ENCODE results near the gene ALKBH3.

Gene ALKBH3

DNA sequence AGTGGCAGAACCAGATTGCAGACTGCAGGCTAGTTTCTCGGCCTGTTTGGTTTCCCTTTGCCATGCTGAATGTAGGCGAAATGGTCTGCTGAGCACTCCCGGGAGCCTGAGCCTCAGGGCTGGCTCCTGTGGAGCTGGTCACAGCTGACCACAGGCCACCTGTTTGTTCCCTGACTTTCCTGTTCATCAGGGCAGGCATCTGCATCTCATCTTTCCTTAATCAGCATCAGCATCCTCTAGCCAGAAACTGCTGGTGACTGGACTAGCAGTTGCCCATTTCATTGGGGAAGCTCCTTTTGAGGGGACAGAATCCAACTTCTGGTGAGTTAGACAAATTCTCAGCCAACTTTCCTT lies 41.6 kb downstream of the ALKBH3 start:
- no peaks in the 10 kb centered on the region for H3K9me3 ChIP-seq (ENCODE audit: insufficient read depth, low read length, severe bottlenecking)
- H3K27ac ChIP-seq (ENCODE audit: low read length), result no peak overlapping the region
- DNase-seq, result no peak
- ATAC-seq (ENCODE audit: insufficient read depth, low read depth), result no peak
- H3K4me3 ChIP-seq (ENCODE audit: low read depth in 1 of 2, low read length in 2 of 2), result no peak overlapping the region
- TF ChIP-seq EZH2 (IDR thresholded peaks at IDR 0.05; ENCODE audit: borderline replicate concordance, low read depth, low read length, severe bottlenecking), result no peak
- TF ChIP-seq, protein P1, sequence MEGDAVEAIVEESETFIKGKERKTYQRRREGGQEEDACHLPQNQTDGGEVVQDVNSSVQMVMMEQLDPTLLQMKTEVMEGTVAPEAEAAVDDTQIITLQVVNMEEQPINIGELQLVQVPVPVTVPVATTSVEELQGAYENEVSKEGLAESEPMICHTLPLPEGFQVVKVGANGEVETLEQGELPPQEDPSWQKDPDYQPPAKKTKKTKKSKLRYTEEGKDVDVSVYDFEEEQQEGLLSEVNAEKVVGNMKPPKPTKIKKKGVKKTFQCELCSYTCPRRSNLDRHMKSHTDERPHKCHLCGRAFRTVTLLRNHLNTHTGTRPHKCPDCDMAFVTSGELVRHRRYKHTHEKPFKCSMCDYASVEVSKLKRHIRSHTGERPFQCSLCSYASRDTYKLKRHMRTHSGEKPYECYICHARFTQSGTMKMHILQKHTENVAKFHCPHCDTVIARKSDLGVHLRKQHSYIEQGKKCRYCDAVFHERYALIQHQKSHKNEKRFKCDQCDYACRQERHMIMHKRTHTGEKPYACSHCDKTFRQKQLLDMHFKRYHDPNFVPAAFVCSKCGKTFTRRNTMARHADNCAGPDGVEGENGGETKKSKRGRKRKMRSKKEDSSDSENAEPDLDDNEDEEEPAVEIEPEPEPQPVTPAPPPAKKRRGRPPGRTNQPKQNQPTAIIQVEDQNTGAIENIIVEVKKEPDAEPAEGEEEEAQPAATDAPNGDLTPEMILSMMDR (IDR thresholded peaks at IDR 0.05; ENCODE audit: borderline replicate concordance, extremely low read depth, low read length, poor library complexity, severe bottlenecking), result no peak
- H3K4me1 ChIP-seq (ENCODE audit: insufficient read depth, low read length), result no peaks in the 10 kb centered on the region
- H4K20me1 ChIP-seq (ENCODE audit: insufficient read depth, low read length), result no peaks in the 10 kb centered on the region
- no peaks in the 10 kb centered on the region for H3K79me2 ChIP-seq (ENCODE audit: insufficient read depth, low read length)
- H2AFZ ChIP-seq (ENCODE audit: low read depth, low read length), result no peak overlapping the region
- no peak overlapping the region for H3K4me2 ChIP-seq (ENCODE audit: insufficient read depth, low read length)
- peaks cover 16% of the 10 kb centered on the region for H3K36me3 ChIP-seq (ENCODE audit: insufficient read depth, low read length)
- H3K9ac ChIP-seq (ENCODE audit: low read depth, low read length), result no peak overlapping the region
- H3K27me3 ChIP-seq (ENCODE audit: insufficient read depth, low read length, poor library complexity), result no peaks in the 10 kb centered on the region

GRCh38 chr11:43922744-43923405 lies 42.2 kb downstream of the ALKBH3 start:
- H3K9me3 ChIP-seq (ENCODE audit: insufficient read depth, low read length, severe bottlenecking), result no peaks in the 10 kb centered on the region
- H2AFZ ChIP-seq (ENCODE audit: low read depth, low read length), result no peak overlapping the region
- H3K27me3 ChIP-seq (ENCODE audit: insufficient read depth, low read length, poor library complexity), result no peaks in the 10 kb centered on the region
- no peaks in the 10 kb centered on the region for H3K79me2 ChIP-seq (ENCODE audit: insufficient read depth, low read length)
- no peak overlapping the region for H3K4me2 ChIP-seq (ENCODE audit: insufficient read depth, low read length)
- no peak overlapping the region for H3K9ac ChIP-seq (ENCODE audit: low read depth, low read length)
- no peak overlapping the region for H3K27ac ChIP-seq (ENCODE audit: low read length)
- H3K36me3 ChIP-seq (ENCODE audit: insufficient read depth, low read length), result peaks cover 16% of the 10 kb centered on the region
- no peak overlapping the region for H3K4me3 ChIP-seq (ENCODE audit: low read depth in 1 of 2, low read length in 2 of 2)
- no peak for DNase-seq
- no peaks in the 10 kb centered on the region for H4K20me1 ChIP-seq (ENCODE audit: insufficient read depth, low read length)
- TF ChIP-seq, protein P1 (IDR thresholded peaks at IDR 0.05; ENCODE audit: borderline replicate concordance, extremely low read depth, low read length, poor library complexity, severe bottlenecking), result no peak
- TF ChIP-seq EZH2 (IDR thresholded peaks at IDR 0.05; ENCODE audit: borderline replicate concordance, low read depth, low read length, severe bottlenecking), result no peak
- H3K4me1 ChIP-seq (ENCODE audit: insufficient read depth, low read length), result no peaks in the 10 kb centered on the region
- no peak for ATAC-seq (ENCODE audit: insufficient read depth, low read depth)

- no peak for TF ChIP-seq EZH2 (IDR thresholded peaks at IDR 0.05; ENCODE audit: borderline replicate concordance, low read depth, low read length, severe bottlenecking)
- TF ChIP-seq, protein P1 (IDR thresholded peaks at IDR 0.05; ENCODE audit: borderline replicate concordance, extremely low read depth, low read length, poor library complexity, severe bottlenecking), result no peak
- DNase-seq (no peak), ATAC-seq (ENCODE audit: insufficient read depth, low read depth) (no peak)
- H3K4me2 ChIP-seq (ENCODE audit: insufficient read depth, low read length), result no peak overlapping the region
- no peaks in the 10 kb centered on the region for H3K79me2 ChIP-seq (ENCODE audit: insufficient read depth, low read length)
- no peak overlapping the region for H3K4me3 ChIP-seq (ENCODE audit: low read depth in 1 of 2, low read length in 2 of 2)
- no peak overlapping the region for H3K27ac ChIP-seq (ENCODE audit: low read length)
- H3K36me3 ChIP-seq (ENCODE audit: insufficient read depth, low read length), result peaks cover 16% of the 10 kb centered on the region
- H3K9ac ChIP-seq (ENCODE audit: low read depth, low read length), result no peak overlapping the region
- H2AFZ ChIP-seq (ENCODE audit: low read depth, low read length), result no peak overlapping the region
- H4K20me1 ChIP-seq (ENCODE audit: insufficient read depth, low read length), result no peaks in the 10 kb centered on the region
- no peaks in the 10 kb centered on the region for H3K9me3 ChIP-seq (ENCODE audit: insufficient read depth, low read length, severe bottlenecking)
- H3K27me3 ChIP-seq (ENCODE audit: insufficient read depth, low read length, poor library complexity), result no peaks in the 10 kb centered on the region
- H3K4me1 ChIP-seq (ENCODE audit: insufficient read depth, low read length), result no peaks in the 10 kb centered on the region
These were observed 42.9 kb downstream of the ALKBH3 start for GRCh38 chr11:43923406-43924111.

Measured in DND-41 (cell line).